WERI-Rb-1 (cell line): ENCODE results near the gene SYNGAP1.

Experiments
- DNase-seq: peaks from one replicate; pipeline ENCODE4 v3.0.0-alpha.2; 2020
- H3K27ac ChIP-seq: fragments of 250-450 bp; sonication (Bioruptor Pico); 2 replicates; pipeline ENCODE4 v1.5.1; 2020; ENCODE audit warnings: mild to moderate bottlenecking, moderate library complexity
- H3K27me3 ChIP-seq: fragments of 250-450 bp; sonication (Bioruptor Pico); 2 replicates; pipeline ENCODE4 v1.5.1; 2021; ENCODE audit warnings: mild to moderate bottlenecking, low read depth, moderate library complexity; ENCODE audit not compliant: insufficient read depth, severe bottlenecking
- H3K36me3 ChIP-seq: fragments of 250-450 bp; sonication (Bioruptor Pico); 2 replicates; pipeline ENCODE4 v1.5.1; 2020; ENCODE audit warnings: mild to moderate bottlenecking, moderate library complexity
- H3K4me3 ChIP-seq: 2 replicates; pipeline ENCODE4 v1.5.1; 2011; ENCODE audit warnings: low read depth, mild to moderate bottlenecking, control low read depth, low read length
- H3K9me3 ChIP-seq: fragments of 250-450 bp; sonication (Bioruptor Pico); 2 replicates; pipeline ENCODE4 v1.5.1; 2021; ENCODE audit warnings: mild to moderate bottlenecking, moderate library complexity; ENCODE audit not compliant: severe bottlenecking
- CTCF ChIP-seq: IDR thresholded peaks from 2 replicates; pipeline ENCODE4 v1.5.1; 2011; ENCODE audit warnings: low read depth, mild to moderate bottlenecking, control low read depth, inconsistent platforms, low read length

The SYNGAP1 gene

GRCh38 chr6:33414592-33415271 is 5.1 kb upstream of the SYNGAP1 start:
- peak; percentile 78 for TF ChIP-seq CTCF
- DNase-seq = peak; percentile 75
- H3K9me3 ChIP-seq = no peaks in the 10 kb centered on the region
- no peak overlapping the region for H3K27ac ChIP-seq
- H3K27me3 ChIP-seq = no peaks in the 10 kb centered on the region
- H3K36me3 ChIP-seq = peaks cover 53% of the 10 kb centered on the region
- H3K4me3 ChIP-seq = no peak overlapping the region

GRCh38 chr6:33415831-33416230 is 4.0 kb upstream of the SYNGAP1 start:
- TF ChIP-seq CTCF = no peak
- H3K27ac ChIP-seq = no peak overlapping the region
- H3K36me3 ChIP-seq = peaks cover 53% of the 10 kb centered on the region

GRCh38 chr6:33416386-33417127 is 3.3 kb upstream of the SYNGAP1 start:
- Histone ChIP-seq H3K9me3 (no peaks in the 10 kb centered on the region), H3K27me3 (no peaks in the 10 kb centered on the region), H3K27ac (peak overlapping the region; percentile 78), H3K36me3 (peaks cover 53% of the 10 kb centered on the region), H3K4me3 (peak overlapping the region; percentile 82)
- TF ChIP-seq CTCF = no peak
- DNase-seq = no peak

More at GRCh38 chr6:33415831-33416230, 4.0 kb upstream of the SYNGAP1 start:
- DNase-seq = no peak
- Histone ChIP-seq H3K27me3 (no peaks in the 10 kb centered on the region), H3K4me3 (no peak overlapping the region), H3K9me3 (no peaks in the 10 kb centered on the region)

- DNase-seq = peak; percentile 40
- Histone ChIP-seq H3K4me3 (peak overlapping the region; percentile 82), H3K27ac (peak overlapping the region; percentile 78), H3K36me3 (peaks cover 57% of the 10 kb centered on the region), H3K9me3 (no peaks in the 10 kb centered on the region), H3K27me3 (no peaks in the 10 kb centered on the region)
- no peak for TF ChIP-seq CTCF
Measured at GRCh38 chr6:33417128-33417902, 2.5 kb upstream of the SYNGAP1 start.

- Histone ChIP-seq H3K9me3 (no peaks in the 10 kb centered on the region), H3K27ac (peak within 1 kb of the TSS; percentile 83), H3K27me3 (no peaks in the 10 kb centered on the region), H3K36me3 (peaks cover 57% of the 10 kb centered on the region), H3K4me3 (peak within 1 kb of the TSS; percentile 82)
- peak; percentile 100 for DNase-seq
- TF ChIP-seq CTCF = peak; percentile 51
Measured at GRCh38 chr6:33417903-33418689, 1.8 kb upstream of the SYNGAP1 start, which contains the start of gene CUTA. TSS of gene CUTA (minus strand) at chr6:33418107. CDS start at chr6:33418000, 107 bp downstream.
